ENCODE data around the gene PSMG4.

Gene PSMG4

GRCh38 chr6:3291987-3292386, 33.2 kb downstream of the PSMG4 start:
- DNase-seq, result no peak

DNA sequence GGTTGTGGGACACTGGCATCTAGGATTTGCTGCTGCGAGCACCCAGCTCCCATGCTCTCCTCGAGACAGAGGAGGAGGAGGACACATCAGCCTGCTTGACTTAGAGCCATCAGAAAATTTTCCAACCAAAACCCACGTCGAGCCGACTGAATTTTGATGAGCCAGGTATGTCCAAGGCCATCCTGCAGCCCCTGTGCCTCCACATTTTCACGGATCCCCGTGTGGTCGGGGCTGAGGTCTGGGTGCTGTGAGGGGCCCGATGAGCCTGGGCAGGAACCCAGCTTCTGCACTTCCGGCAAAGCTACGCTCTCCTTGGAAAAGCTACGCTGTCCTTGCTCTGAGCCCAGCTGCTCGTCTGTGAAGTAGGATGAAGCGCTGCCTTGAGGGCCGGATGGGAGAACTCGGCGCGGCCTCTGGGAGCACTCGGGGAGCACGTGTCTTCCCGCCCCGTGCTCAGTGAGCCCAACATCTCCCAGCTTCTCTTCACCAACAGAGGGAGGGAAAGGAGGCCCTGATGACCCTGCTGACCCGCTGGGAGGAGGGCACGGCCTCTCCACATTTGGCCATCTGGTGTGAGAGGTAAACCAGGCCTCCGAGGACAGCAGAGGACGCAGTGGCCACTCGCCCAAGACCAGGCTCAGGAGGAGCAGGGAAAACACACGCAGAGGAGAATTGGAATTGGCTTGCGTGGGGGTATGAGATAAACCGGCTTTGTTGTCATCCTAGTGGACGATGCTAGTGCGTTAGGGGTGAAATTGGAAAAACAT, 33.9 kb downstream of the PSMG4 start:
- no peak for DNase-seq

GRCh38 chr6:3293271-3294155, 34.8 kb downstream of the PSMG4 start:
- no peak for DNase-seq

- no peak for DNase-seq
Observed at GRCh38 chr6:3294396-3294795, 35.6 kb downstream of the PSMG4 start.

GRCh38 chr6:3294921-3295871, 36.4 kb downstream of the PSMG4 start:
- no peak for DNase-seq

- DNase-seq, result no peak
Observed at GRCh38 chr6:3296078-3296477, 37.3 kb downstream of the PSMG4 start.

- DNase-seq, result no peak
Observed at GRCh38 chr6:3296537-3296936, 37.8 kb downstream of the PSMG4 start.

DNA sequence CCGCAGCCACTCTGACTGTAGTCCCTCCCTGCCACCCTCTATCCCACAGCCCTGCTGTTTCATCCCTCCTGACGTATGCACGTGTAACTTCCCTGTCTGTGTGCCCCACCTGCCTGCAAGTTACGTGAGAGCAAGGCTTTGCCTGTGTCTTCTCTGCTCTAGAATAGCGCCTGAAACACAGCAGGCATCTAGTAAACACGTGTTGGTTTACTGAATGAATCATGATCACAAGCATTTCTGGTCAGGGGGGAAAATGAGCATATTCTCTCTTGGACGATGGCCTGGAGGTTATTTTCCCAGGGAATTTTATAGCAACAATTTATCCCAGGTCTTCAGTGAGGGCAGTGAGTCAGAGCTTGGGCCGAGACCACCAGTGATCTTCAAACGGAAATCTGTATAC, 38.3 kb downstream of the PSMG4 start:
- no peak for DNase-seq

DNA sequence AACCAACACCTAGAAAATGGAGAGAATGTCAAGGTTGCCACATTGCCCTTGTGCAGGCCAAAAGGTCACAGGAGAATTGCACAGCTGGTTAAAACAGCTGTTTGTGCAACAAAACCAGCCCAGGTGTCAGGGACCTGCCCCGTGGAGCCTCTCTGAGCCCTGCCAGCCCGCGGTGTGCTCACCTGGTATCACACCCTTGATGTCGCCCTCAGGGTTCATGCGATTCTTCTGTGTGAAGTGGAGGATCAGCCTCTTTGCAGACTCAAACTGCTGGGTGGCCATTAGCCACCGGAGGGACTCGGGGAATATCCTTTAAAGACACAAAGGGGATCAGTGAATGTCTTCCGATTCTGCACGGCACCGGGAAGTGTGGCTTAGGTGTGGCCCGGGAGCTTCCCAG, 39.2 kb downstream of the PSMG4 start:
- DNase-seq, result no peak

DNA sequence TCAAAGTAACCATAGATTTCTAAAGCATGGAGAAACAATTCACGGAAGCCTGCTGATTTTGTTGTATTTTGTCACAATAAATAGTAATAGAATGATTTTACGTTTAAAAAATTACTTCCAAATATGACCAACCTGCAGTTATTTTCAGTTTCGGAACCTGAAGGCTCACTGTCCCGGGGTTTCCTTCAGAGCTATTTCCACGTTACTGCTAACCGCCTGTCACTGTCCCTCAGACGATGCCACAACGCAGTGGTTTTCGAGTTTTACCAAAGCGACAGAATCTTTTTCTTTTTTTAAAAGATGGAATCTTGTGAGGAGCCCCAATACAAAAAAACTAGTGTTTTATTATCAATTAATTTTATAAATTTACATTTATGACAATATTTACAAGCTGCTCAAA, 40.5 kb downstream of the PSMG4 start:
- DNase-seq, result no peak

DNA sequence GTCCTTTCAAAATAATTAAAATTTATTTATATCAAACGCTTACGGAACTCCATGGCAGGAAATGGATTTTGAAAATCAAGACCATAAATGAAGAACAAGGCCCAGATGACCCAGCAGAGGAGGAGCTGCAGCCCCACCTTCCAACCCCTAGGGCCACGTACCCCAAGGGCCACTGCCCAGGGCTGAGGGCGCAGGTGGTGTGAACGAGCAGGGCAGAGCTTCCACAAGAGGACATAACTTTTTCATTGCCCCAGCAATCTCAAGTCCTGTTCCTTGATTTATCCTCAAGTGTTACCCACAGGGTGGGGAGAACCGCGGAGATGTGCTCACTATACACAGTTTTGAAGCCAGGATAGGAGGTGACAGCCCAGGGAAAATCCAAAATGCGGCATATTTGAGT, 42.8 kb downstream of the PSMG4 start:
- DNase-seq, result no peak

DNA sequence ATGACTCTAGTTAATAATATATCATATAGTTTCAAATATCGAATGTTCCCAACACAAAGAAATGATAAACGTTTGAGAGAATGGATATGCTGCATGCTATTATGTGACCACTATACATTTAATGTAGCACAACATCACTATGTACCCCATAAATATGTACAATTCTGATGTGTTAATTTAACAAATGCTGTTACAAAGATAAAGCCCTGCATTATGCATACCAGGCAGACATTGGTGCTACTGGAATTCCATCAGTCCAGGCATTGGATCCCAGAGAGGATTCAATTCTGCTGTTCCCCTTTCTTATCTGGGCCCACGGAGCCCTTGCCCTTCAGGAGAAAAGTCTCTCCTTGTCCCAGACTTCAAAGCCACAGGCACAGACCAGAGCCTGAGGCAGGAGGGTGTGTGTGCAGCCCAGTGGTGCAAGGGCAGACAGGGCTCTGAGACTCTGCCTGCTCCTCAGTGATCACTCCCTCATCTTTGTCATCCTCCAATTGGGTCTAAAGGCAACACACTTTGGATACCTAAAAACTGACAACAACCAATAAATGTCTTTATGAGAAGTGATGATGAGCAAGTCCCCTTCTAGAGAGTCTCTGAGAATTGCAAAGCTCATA, 45.2 kb downstream of the PSMG4 start:
- DNase-seq, result no peak

DNA sequence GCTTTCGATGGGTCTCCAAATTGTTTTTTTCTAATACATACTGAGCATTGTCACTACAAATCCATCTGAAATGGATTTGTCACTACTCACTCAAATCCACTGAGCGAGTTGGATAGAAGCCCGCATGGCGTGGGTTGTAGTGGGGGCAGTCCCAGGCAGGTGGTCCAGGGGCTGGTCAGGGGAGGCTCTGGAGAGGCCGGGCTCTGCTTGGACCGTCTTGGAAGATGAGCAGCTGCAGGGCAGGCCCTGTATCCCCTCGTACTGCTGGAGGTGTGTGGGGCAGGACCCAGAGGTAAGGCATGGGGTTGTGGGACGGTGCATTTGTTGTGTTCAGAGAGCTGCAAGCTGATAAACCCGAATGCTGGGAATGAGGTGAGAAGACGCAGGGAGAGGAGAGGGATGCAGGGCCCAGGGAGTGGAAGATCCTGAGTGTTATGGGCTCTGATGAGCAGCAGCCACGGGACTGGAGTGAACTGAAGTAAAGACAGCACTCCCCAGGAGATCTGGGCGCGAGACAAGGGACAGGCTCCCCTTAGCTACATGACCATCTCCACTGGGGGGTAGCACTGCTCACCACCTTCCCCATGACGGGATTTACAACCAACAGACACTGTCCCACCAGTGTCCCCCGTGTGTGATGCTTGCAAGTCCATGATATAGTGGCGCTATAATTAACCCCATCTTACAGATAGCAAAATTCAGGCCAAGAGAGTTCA, 45.9 kb downstream of the PSMG4 start:
- no peak for DNase-seq

GRCh38 chr6:3305216-3305565, 46.4 kb downstream of the PSMG4 start:
- DNase-seq, result no peak

GRCh38 chr6:3305831-3306230, 47.1 kb downstream of the PSMG4 start:
- DNase-seq, result no peak

DNA sequence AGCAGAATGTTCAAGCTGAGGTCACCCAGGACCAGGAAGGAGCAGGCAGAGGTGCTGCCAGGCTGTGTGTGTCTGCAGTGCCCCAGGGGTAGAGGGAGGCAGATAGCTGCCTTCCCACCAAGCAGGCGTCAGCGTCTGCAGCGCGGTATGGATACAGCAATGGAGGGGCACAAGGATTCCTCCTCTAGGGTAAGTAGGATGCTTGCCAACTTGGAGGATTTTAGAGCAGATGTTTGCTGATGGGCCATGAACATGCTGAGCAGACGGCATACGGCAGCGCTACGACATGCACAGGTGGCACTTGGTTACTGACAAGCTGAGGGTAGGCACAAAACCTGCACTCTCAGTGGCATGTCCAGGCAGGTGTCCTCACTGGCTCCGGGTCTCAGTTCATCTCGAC, 48.1 kb downstream of the PSMG4 start:
- no peak for DNase-seq

GRCh38 chr6:3307436-3307835, 48.7 kb downstream of the PSMG4 start:
- no peak for DNase-seq

- no peak for DNase-seq
Observed at GRCh38 chr6:3308106-3308505, 49.4 kb downstream of the PSMG4 start.

DNA sequence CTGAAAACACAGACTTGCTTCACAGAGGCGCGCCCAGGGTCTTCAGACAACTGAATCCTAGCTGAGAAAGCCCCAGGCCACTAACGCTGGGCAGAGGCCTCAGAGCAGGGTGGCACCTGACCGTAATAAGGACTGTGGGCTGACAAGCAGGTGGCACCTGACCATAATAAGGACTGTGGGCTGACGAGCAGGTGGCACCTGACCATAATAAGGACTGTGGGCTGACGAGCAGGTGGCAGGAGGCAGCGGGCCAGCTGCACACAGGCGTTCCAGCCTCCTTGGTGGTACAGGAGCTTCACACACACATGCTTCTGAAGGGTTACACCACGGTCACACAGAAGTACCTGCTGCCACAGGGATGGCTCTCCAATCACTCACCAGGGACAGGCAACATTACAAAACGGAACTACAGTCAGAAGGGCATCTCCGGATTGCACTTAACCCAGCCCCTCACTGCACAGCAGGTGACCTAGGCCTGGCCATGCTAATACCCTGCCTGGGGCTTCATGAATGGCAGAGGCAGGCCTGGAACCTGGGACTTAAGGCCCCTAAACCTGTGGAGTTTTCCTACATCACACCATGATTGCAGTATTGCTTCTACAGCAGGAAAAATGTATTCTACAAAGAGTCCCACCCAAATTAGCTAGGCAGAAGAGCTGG, 50.8 kb downstream of the PSMG4 start:
- no peak for DNase-seq

- no peak for DNase-seq
Observed at GRCh38 chr6:3310051-3310448, 51.3 kb downstream of the PSMG4 start.

GRCh38 chr6:3310703-3311102, 52.0 kb downstream of the PSMG4 start:
- no peak for DNase-seq

GRCh38 chr6:3311826-3312225, 53.1 kb downstream of the PSMG4 start:
- no peak for DNase-seq

Data from bone marrow (tissue), 2 donors.